HG03354 (cell line): Measurements from ENCODE around the gene GOLIM4.
"Not testable (repeated sequence)": the region's sequence is repeated elsewhere in the genome, so short reads cannot be mapped to it uniquely, and the experiment has no call there.

ENCODE experiments used
- ATAC-seq: cut with Tn5 transposase; IDR thresholded peaks from one replicate; pipeline ENCODE4 v1.9.1; 2021; ENCODE audit warnings: mild to moderate bottlenecking; ENCODE audit not compliant: unreplicated experiment, poor library complexity, severe bottlenecking

The GOLIM4 gene

DNA sequence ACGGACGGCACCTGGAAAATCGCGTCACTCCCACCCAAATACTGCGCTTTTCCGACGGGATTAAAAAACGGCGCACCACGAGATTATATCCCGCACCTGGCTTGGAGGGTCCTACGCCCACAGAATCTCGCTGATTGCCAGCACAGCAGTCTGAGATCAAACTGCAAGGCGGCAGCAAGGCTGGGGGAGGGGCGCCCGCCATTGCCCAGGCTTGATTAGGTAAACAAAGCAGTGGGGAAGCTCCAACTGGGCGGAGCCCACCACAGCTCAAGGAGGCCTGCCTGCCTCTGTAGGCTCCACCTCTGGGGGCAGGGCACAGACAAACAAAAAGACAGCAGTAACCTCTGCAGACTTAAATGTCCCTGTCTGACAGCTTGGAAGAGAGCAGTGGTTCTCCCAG, 84.4 kb downstream of the GOLIM4 start:
- ATAC-seq: not testable (repeated sequence)

GRCh38 chr3:168006584-168006983, 89.1 kb downstream of the GOLIM4 start:
- no peak for ATAC-seq

GRCh38 chr3:168003911-168004310, 91.8 kb downstream of the GOLIM4 start:
- no peak for ATAC-seq

DNA sequence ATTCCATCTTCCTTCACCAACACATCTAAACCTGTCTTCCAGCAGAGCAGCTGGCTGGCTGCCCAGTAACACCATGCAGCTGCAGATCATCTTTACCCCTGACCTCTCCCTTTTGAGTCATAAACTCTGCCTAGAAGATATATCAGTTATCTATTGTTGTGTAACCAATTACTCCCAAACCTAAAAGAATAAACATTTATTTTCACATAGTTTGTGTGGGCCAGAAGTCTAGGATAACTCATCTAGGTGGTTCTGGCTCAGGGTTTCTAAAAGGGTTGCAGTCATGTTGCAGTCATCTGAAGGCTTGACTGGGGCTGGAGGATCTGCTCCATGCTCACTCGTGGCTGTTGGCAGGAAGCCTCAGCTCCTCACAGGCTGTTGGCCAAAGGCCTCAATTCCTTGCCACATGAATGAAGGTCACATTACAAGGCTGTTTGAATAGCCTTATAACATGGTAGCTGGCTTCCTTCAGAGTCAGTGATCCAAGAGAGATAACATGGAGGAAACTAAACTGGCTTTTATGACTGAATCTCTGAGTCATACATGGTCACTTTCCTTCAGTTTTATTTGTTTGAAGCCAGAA, 92.8 kb downstream of the GOLIM4 start:
- ATAC-seq: no peak

DNA sequence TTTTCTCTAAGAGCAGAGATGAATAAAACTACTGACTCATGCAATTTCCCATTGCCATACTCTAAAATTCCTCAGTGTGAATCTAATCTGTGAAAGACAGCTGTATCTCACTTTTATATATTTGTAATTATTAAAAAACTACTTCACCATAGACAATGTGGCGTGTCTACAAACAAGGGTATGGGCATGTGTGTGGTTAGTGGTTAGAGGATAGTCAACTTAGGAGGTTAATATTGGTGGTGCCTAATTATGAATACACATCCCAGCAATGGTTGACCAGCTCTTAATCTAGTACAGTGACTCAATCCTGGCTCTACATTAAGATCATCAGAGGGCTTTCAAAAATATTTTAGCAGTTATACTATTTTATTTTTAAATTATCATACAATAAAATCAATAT, 94.5 kb downstream of the GOLIM4 start:
- ATAC-seq: no peak

- ATAC-seq: no peak
Measured at GRCh38 chr3:167998253-167998652, 97.5 kb downstream of the GOLIM4 start.

- ATAC-seq: no peak
Measured at GRCh38 chr3:167996514-167996913, 99.2 kb downstream of the GOLIM4 start.

DNA sequence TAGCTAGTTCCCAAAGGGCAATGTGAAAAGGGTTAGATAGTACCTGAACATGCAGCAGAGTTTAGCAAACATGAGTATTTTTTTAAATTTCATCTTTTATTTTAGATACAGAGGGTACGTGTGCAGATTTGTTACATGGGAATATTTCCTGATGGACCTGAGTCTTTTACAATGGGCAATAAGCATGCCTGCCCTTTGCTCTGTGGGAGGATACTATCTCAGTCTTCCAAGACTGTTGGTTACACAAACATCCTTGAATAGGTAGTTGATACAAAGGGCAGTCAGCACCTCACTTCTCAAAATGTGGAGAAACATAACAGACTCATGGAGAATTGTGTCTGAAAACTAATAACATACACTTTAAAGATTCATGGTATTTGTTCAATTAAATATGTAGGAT, 103.3 kb downstream of the GOLIM4 start:
- ATAC-seq: no peak

- ATAC-seq: no peak
Measured at GRCh38 chr3:167991213-167991612, 104.5 kb downstream of the GOLIM4 start.

- no peak for ATAC-seq
Measured at GRCh38 chr3:167989999-167990398, 105.7 kb downstream of the GOLIM4 start.

GRCh38 chr3:167989066-167989465, 106.7 kb downstream of the GOLIM4 start:
- no peak for ATAC-seq

DNA sequence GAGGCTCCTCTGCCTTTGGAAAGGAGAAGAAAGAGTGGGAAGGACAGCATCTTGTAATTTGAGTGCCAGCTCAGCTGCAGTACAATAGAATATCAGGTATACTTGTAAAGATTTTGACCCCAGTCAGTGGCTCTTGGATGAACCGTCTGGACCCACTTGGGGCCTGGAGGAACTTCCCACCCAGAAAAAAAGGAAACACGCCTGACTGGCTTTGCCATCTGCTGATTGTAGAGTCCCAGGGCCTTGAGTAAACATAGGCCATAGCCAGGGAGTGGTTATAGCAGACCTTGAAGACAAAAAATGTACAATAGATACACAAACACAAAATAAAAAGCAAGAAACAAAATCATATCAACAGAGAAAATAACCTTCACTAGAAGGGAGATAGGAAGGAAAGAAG, 112.1 kb downstream of the GOLIM4 start:
- ATAC-seq: no peak

DNA sequence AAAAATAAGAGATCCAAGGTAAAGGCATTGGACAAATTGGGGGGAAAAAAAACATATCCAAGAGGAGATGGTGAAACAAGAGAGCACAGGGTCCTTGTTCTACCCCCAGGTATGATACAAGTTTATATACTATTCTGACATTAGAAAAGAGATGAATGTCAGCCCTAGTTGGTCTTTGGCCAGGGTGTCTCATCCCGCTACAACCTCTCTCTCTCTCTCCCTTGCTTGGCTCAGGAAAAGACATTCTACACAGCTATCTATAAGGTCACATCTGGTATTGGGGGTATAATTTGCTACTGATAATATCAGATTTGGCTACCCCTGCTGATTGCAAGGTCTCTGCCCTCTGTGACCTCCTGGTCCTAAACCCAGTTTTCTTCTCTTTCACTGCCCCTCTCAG, 117.2 kb downstream of the GOLIM4 start:
- ATAC-seq: no peak

GRCh38 chr3:167978071-167978470, 117.7 kb downstream of the GOLIM4 start:
- ATAC-seq: no peak

GRCh38 chr3:167976516-167977361, 119.0 kb downstream of the GOLIM4 start:
- ATAC-seq: no peak

DNA sequence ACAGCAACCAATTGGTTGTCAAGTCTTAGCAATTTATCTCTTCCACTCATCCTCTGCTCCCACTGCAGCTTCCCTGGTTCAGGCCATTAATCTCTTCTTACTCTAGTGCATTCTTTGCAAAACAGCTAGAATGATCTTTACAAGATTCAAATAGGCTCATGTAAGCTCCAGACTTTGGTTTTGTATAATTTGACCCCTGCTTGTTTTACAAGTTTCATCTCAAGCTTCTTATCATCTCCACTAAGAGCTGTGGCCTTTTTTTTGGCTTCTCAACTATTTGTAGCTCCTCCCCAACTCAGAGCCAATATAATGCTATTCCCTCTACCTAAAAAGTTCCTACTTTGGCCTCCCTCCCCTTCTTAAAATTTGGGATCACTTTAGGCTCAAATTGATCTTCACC, 121.8 kb downstream of the GOLIM4 start:
- ATAC-seq: no peak

- no peak for ATAC-seq
Measured at GRCh38 chr3:167973046-167973445, 122.7 kb downstream of the GOLIM4 start.

- ATAC-seq: no peak
Measured at GRCh38 chr3:167972502-167972901, 123.2 kb downstream of the GOLIM4 start.

DNA sequence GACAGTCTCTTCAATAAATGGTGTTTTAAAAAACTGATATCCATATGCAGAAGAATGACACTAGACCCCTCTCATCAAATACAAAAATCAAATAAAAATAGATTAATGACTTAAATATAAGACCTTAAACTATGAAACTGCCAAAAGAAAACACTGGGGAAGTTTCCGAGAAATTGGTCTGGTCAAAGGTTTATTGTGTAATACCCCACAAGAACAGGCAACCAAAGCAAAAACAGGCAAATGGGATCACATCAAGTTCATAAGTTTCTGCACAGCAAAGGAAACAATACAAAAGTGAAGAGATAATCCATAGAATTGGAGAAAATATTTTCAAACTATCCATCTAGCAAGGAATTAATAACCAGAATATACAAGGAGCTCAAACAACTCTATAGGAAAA, 126.2 kb downstream of the GOLIM4 start:
- ATAC-seq: no peak

- ATAC-seq: no peak
Measured at GRCh38 chr3:167967257-167968036, 128.3 kb downstream of the GOLIM4 start.
